ENCODE data around the gene AKAP12. TPM values are rescaled to one million over a fixed set of nuclear protein-coding genes. Genes with fewer than 3 reads are reported as not detected.

The AKAP12 gene
- total and polyA plus RNA-seq, 2 donors from 2014 or later = 10.2 to 84.6 TPM

GRCh38 chr6:151306269-151306783, 66.6 kb downstream of the AKAP12 start:
- Histone ChIP-seq H3K9ac (ENCODE audit: low read length in 3 of 3) (no peak overlapping the region), H3K4me3 (ENCODE audit: low read length in 3 of 3) (no peak overlapping the region), H3K9me3 (ENCODE audit: control insufficient read depth in 2 of 3, insufficient read depth in 1 of 3, low read length in 3 of 3) (no peaks in the 10 kb centered on the region), H3K27ac (ENCODE audit: low read depth in 2 of 2, low read length in 2 of 2) (no peak overlapping the region), H3K36me3 (ENCODE audit: control insufficient read depth in 2 of 3, insufficient read depth in 3 of 3, low read length in 3 of 3) (no peaks in the 10 kb centered on the region), H3K27me3 (ENCODE audit: control insufficient read depth, insufficient read depth, low read length) (no peaks in the 10 kb centered on the region), H3K4me1 (ENCODE audit: control insufficient read depth in 2 of 3, insufficient read depth in 2 of 3, low read depth in 1 of 3, low read length in 3 of 3) (no peaks in the 10 kb centered on the region)
- intact Hi-C loops (cut with DNase I) = no loop called here
- no peak for FAIRE-seq
- no peak for TF ChIP-seq CTCF (IDR thresholded peaks at IDR 0.05; ENCODE audit: borderline replicate concordance, extremely low read depth, insufficient read depth)
- no peak for DNase-seq

- H3K27ac ChIP-seq (ENCODE audit: low read depth in 2 of 2, low read length in 2 of 2) = no peak overlapping the region
- H3K4me1 ChIP-seq (ENCODE audit: control insufficient read depth in 2 of 3, insufficient read depth in 2 of 3, low read depth in 1 of 3, low read length in 3 of 3) = no peaks in the 10 kb centered on the region
- no peaks in the 10 kb centered on the region for H3K27me3 ChIP-seq (ENCODE audit: control insufficient read depth, insufficient read depth, low read length)
- FAIRE-seq (no peak), DNase-seq (no peak)
- TF ChIP-seq CTCF (IDR thresholded peaks at IDR 0.05; ENCODE audit: borderline replicate concordance, extremely low read depth, insufficient read depth) = no peak
- no peak overlapping the region for H3K9ac ChIP-seq (ENCODE audit: low read length in 3 of 3)
- H3K9me3 ChIP-seq (ENCODE audit: control insufficient read depth in 2 of 3, insufficient read depth in 1 of 3, low read length in 3 of 3) = no peaks in the 10 kb centered on the region
- intact Hi-C loops (cut with DNase I) = no loop called here
- H3K4me3 ChIP-seq (ENCODE audit: low read length in 3 of 3) = no peak overlapping the region
- no peaks in the 10 kb centered on the region for H3K36me3 ChIP-seq (ENCODE audit: control insufficient read depth in 2 of 3, insufficient read depth in 3 of 3, low read length in 3 of 3)
Observed at GRCh38 chr6:151307501-151307900, 67.7 kb downstream of the AKAP12 start.

- intact Hi-C loops (cut with DNase I) = no loop called here
Observed at GRCh38 chr6:151309619-151310018, 69.9 kb downstream of the AKAP12 start.

More at GRCh38 chr6:151309619-151310018, 69.9 kb downstream of the AKAP12 start:
- H3K4me3 ChIP-seq (ENCODE audit: low read length in 3 of 3) = no peak overlapping the region
- no peaks in the 10 kb centered on the region for H3K36me3 ChIP-seq (ENCODE audit: control insufficient read depth in 2 of 3, insufficient read depth in 3 of 3, low read length in 3 of 3)
- no peaks in the 10 kb centered on the region for H3K9me3 ChIP-seq (ENCODE audit: control insufficient read depth in 2 of 3, insufficient read depth in 1 of 3, low read length in 3 of 3)
- FAIRE-seq = no peak
- DNase-seq = no peak
- H3K27me3 ChIP-seq (ENCODE audit: control insufficient read depth, insufficient read depth, low read length) = no peaks in the 10 kb centered on the region
- TF ChIP-seq CTCF (IDR thresholded peaks at IDR 0.05; ENCODE audit: borderline replicate concordance, extremely low read depth, insufficient read depth) = no peak
- peaks cover 0 to 4% (median 0%) of the 10 kb centered on the region in 3 donors for H3K4me1 ChIP-seq (ENCODE audit: control insufficient read depth in 2 of 3, insufficient read depth in 2 of 3, low read depth in 1 of 3, low read length in 3 of 3)
- H3K27ac ChIP-seq (ENCODE audit: low read depth in 2 of 2, low read length in 2 of 2) = no peak overlapping the region
- no peak overlapping the region for H3K9ac ChIP-seq (ENCODE audit: low read length in 3 of 3)

Data from kidney (tissue), 14 donors.